A549 (cell line): ENCODE data around the gene LTBP4.

Experiments
- BHLHE40 ChIP-seq: IDR thresholded peaks from 2 replicates; pipeline ENCODE4 v1.6.1; 2012; ENCODE audit warnings: low read depth, low read length, inconsistent platforms
- CHD2 ChIP-seq: fragments of 150-350 bp; IDR thresholded peaks from 2 replicates; pipeline ENCODE4 v1.6.1; 2014; ENCODE audit warnings: low read length; ENCODE audit not compliant: partially characterized antibody
- EP300 ChIP-seq, 2 experiments: fragments of >200 bp; sonication (Bioruptor Twin); formaldehyde crosslinking; IDR thresholded peaks; 2 replicates in 1 of 2; 3 replicates in 1 of 2; pipeline ENCODE4 v1.6.1; 2016 to 2017
- GATA3 ChIP-seq: IDR thresholded peaks from 2 replicates; pipeline ENCODE4 v1.6.1; 2012; ENCODE audit warnings: borderline replicate concordance
- JUN ChIP-seq, 2 experiments: fragments of >200 bp; sonication (Bioruptor Twin); formaldehyde crosslinking; IDR thresholded peaks; 2 replicates in 1 of 2; 3 replicates in 1 of 2; pipeline ENCODE4 v1.6.1; 2016 to 2017
- MAX ChIP-seq: IDR thresholded peaks from 2 replicates; pipeline ENCODE4 v1.6.1; 2012
- MAZ ChIP-seq: fragments of 150-350 bp; IDR thresholded peaks from 2 replicates; pipeline ENCODE4 v1.6.1; 2014; ENCODE audit warnings: antibody characterized with exemption, low read depth, low read length, borderline replicate concordance
- NPAS2 ChIP-seq: fragments of 250-450 bp; sonication (Bioruptor Pico); IDR thresholded peaks from 2 replicates; pipeline ENCODE4 v1.8.0; 2022; ENCODE audit warnings: mild to moderate bottlenecking, moderate library complexity, borderline replicate concordance
- PBX3 ChIP-seq: IDR thresholded peaks from 2 replicates; pipeline ENCODE4 v1.6.1; 2012
- POLR2A ChIP-seq: IDR thresholded peaks from 2 replicates; pipeline ENCODE4 v1.6.1; 2012; ENCODE audit warnings: mild to moderate bottlenecking, low read length
- RFX5 ChIP-seq: fragments of 450-650 bp; IDR thresholded peaks from 2 replicates; pipeline ENCODE4 v1.7.1; 2014; ENCODE audit warnings: antibody characterized with exemption, mild to moderate bottlenecking, moderate library complexity
- TF ChIP-seq, protein P1 (sequence below): fragments of 250-450 bp; sonication (Bioruptor Pico); IDR thresholded peaks from 2 replicates; pipeline ENCODE4 v1.5.0; 2021; ENCODE audit warnings: mild to moderate bottlenecking, moderate library complexity, borderline replicate concordance

GRCh38 chr19:40616178-40616577, 15.0 kb downstream of the LTBP4 start:
- no peak for TF ChIP-seq POLR2A
- TF ChIP-seq GATA3: no peak
- no peak for TF ChIP-seq MAZ
- TF ChIP-seq JUN (IDR thresholded peaks at IDR 0.05): no peak
- no peak for TF ChIP-seq CHD2
- TF ChIP-seq RFX5: no peak
- TF ChIP-seq MAX: no peak
- no peak for TF ChIP-seq PBX3
- TF ChIP-seq, protein P1, sequence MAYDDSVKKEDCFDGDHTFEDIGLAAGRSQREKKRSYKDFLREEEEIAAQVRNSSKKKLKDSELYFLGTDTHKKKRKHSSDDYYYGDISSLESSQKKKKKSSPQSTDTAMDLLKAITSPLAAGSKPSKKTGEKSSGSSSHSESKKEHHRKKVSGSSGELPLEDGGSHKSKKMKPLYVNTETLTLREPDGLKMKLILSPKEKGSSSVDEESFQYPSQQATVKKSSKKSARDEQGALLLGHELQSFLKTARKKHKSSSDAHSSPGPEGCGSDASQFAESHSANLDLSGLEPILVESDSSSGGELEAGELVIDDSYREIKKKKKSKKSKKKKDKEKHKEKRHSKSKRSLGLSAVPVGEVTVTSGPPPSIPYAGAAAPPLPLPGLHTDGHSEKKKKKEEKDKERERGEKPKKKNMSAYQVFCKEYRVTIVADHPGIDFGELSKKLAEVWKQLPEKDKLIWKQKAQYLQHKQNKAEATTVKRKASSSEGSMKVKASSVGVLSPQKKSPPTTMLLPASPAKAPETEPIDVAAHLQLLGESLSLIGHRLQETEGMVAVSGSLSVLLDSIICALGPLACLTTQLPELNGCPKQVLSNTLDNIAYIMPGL (CRISPR knock-in tag): no peak
- TF ChIP-seq NPAS2: no peak
- no peak for TF ChIP-seq BHLHE40
- no peak for TF ChIP-seq EP300 (IDR thresholded peaks at IDR 0.05)
